Stimulated activated CD4-positive, alpha-beta T cell treated with anti-CD3 and anti-CD28 coated beads, Interleukin-15, amount 100 ng/mL, for 1 hour (primary cell): ENCODE results near the gene BPIFB1.

Source experiments
- DNase-seq, 2 donors: peaks; one replicate each; pipeline ENCODE4 v3.0.0-alpha.2; 2020; ENCODE audit warnings: low read depth in 1 of 2, low spot score in 1 of 2

Gene BPIFB1

GRCh38 chr20:33282991-33283555, at the start of gene BPIFB1:
TSS of gene BPIFB1 (plus strand) at chr20:33283214. CDS start at chr20:33286074, 2,860 bp downstream.
- no peak for DNase-seq

GRCh38 chr20:33234050-33234449, 49.0 kb upstream of the BPIFB1 start:
- DNase-seq, result no peak

GRCh38 chr20:33235696-33236095, 47.3 kb upstream of the BPIFB1 start, which contains the start of gene BPIFA1:
TSS of gene BPIFA1 (plus strand) at chr20:33235996. CDS start at chr20:33237712, 1,716 bp downstream.
- no peak for DNase-seq

- no peak for DNase-seq
Observed at GRCh38 chr20:33236351-33236750, 46.7 kb upstream of the BPIFB1 start.

- DNase-seq, result no peak
Observed at GRCh38 chr20:33237989-33238388, 45.0 kb upstream of the BPIFB1 start.

- DNase-seq, result no peak
Observed at GRCh38 chr20:33239418-33239817, 43.6 kb upstream of the BPIFB1 start.

- DNase-seq, result no peak
Observed at GRCh38 chr20:33239979-33240736, 42.9 kb upstream of the BPIFB1 start.

- no peak for DNase-seq
Observed at GRCh38 chr20:33240923-33241322, 42.1 kb upstream of the BPIFB1 start.

- no peak for DNase-seq
Observed at GRCh38 chr20:33242319-33243100, 40.5 kb upstream of the BPIFB1 start.

GRCh38 chr20:33246077-33246476, 36.9 kb upstream of the BPIFB1 start:
- DNase-seq, result no peak

GRCh38 chr20:33249456-33249855, 33.6 kb upstream of the BPIFB1 start:
- no peak for DNase-seq

GRCh38 chr20:33250666-33251065, 32.3 kb upstream of the BPIFB1 start:
- DNase-seq, result no peak

- no peak for DNase-seq
Observed at GRCh38 chr20:33251496-33251895, 31.5 kb upstream of the BPIFB1 start.

GRCh38 chr20:33252460-33252859, 30.6 kb upstream of the BPIFB1 start:
- no peak for DNase-seq

GRCh38 chr20:33255005-33255404, 28.0 kb upstream of the BPIFB1 start:
- DNase-seq, result no peak

GRCh38 chr20:33257237-33257636, 25.8 kb upstream of the BPIFB1 start:
- DNase-seq, result no peak

- no peak for DNase-seq
Observed at GRCh38 chr20:33259371-33259770, 23.6 kb upstream of the BPIFB1 start.

GRCh38 chr20:33261465-33261864, 21.5 kb upstream of the BPIFB1 start:
- DNase-seq, result no peak

GRCh38 chr20:33262658-33263065, 20.4 kb upstream of the BPIFB1 start:
- no peak for DNase-seq

- no peak for DNase-seq
Observed at GRCh38 chr20:33263784-33264183, 19.2 kb upstream of the BPIFB1 start.

GRCh38 chr20:33267701-33268100, 15.3 kb upstream of the BPIFB1 start:
- no peak for DNase-seq
